K562 (cell line): ENCODE results near the gene NOP16. TPM values are rescaled to one million over a fixed set of nuclear protein-coding genes. Genes with fewer than 3 reads are reported as not detected.

Experiments
- ATAC-seq: fragments of 200-7000 bp; cut with Tn5 transposase; 3 replicates; pipeline ENCODE4 v1.9.1; 2020; ENCODE audit warnings: moderate library complexity
- BruUV-seq: library from RNA; stranded (reverse); fragments of 400-500 nt; replicated peaks from 2 replicates; lab custom pipeline; 2021; lab: Mats Ljungman, UMichigan
- CTCF ChIA-PET: fragments of 300-600 bp; formaldehyde crosslinking; extraction: SDS; loops from one replicate; lab custom pipeline; 2021; ENCODE audit warnings: low intra/inter-chr PET ratio; lab: Yijun Ruan, JAX
- POLR2A ChIA-PET: fragments of 300-600, 350-650 bp; sonication (Branson Sonifier 250); formaldehyde crosslinking; extraction: SDS; loops from one replicate; lab custom pipeline; 2021; ENCODE audit warnings: antibody characterized with exemption, inconsistent platforms; lab: Yijun Ruan, JAX
- DNase-seq, 4 experiments: peaks; one replicate each; pipeline versions ENCODE4 v3.0.0 to v3.0.0-alpha.2; 2011 to 2018; ENCODE audit warnings: low spot score in 3 of 4, mixed read lengths in 3 of 4; ENCODE audit errors: extremely low read depth in 1 of 4
- FAIRE-seq: peaks from 2 replicates; lab custom pipeline; 2011; peaks lifted over from hg19 to GRCh38; lab: Jason Lieb, UNC
- H2AFZ ChIP-seq: 2 replicates; pipeline ENCODE4 v1.6.0; 2011; ENCODE audit warnings: low read depth, low read length, control low read depth, inconsistent platforms
- H3K27ac ChIP-seq: fragments of 200-600 bp; 3 replicates; pipeline ENCODE4 v1.8.0; 2011; ENCODE audit warnings: low read depth, mild to moderate bottlenecking, control low read depth, inconsistent platforms, low read length, moderate library complexity, mixed read lengths; ENCODE audit errors: extremely low read depth
- H3K27me3 ChIP-seq, 2 experiments: fragments of 300-600 bp in 1 of 2; 2 replicates in 1 of 2; 3 replicates in 1 of 2; pipeline versions ENCODE4 v1.6.0 to v1.8.0; 2011; ENCODE audit warnings: inconsistent platforms in 2 of 2, low read length in 2 of 2, mild to moderate bottlenecking in 1 of 2, mixed read lengths in 1 of 2, moderate library complexity in 1 of 2; ENCODE audit not compliant: control insufficient read depth in 2 of 2, insufficient read depth in 2 of 2
- H3K36me3 ChIP-seq: fragments of 300-600 bp; 3 replicates; pipeline ENCODE4 v1.8.0; 2011; ENCODE audit warnings: mild to moderate bottlenecking, low read length, inconsistent platforms; ENCODE audit not compliant: control insufficient read depth, insufficient read depth
- H3K4me1 ChIP-seq, 2 experiments: fragments of 200-600 bp in 1 of 2; replicated peaks in 1 of 2; 2 replicates in 1 of 2; 3 replicates in 1 of 2; pipeline versions ENCODE4 v1.5.1 to v1.8.0; 2011; ENCODE audit warnings: inconsistent platforms in 2 of 2, low read length in 2 of 2, mild to moderate bottlenecking in 1 of 2, mixed read lengths in 1 of 2, moderate library complexity in 1 of 2; ENCODE audit not compliant: control insufficient read depth in 2 of 2, insufficient read depth in 2 of 2
- H3K4me2 ChIP-seq: 2 replicates; pipeline ENCODE4 v1.6.1; 2011; ENCODE audit warnings: low read length, control low read depth, inconsistent platforms, mixed read lengths; ENCODE audit not compliant: insufficient read depth
- H3K4me3 ChIP-seq: fragments of 200-600 bp; sonication (generic), shearing (Covaris generic); 2 replicates; pipeline ENCODE4 v1.5.1; 2016; ENCODE audit warnings: control low read depth, inconsistent platforms
- H3K79me2 ChIP-seq: fragments of 200-600 bp; 3 replicates; pipeline ENCODE4 v1.8.0; 2011; ENCODE audit warnings: low read length, inconsistent platforms; ENCODE audit not compliant: control insufficient read depth, insufficient read depth
- H3K9ac ChIP-seq, 2 experiments: 2 replicates each; pipeline versions ENCODE4 v1.6.0 to v1.6.1; 2011; ENCODE audit warnings: low read depth in 2 of 2, low read length in 2 of 2, control low read depth in 1 of 2, inconsistent platforms in 1 of 2, mild to moderate bottlenecking in 1 of 2, mixed read lengths in 1 of 2; ENCODE audit not compliant: insufficient read depth in 1 of 2
- H3K9me1 ChIP-seq: one replicate; pipeline ENCODE4 v1.6.0; 2011; ENCODE audit warnings: inconsistent platforms, mild to moderate bottlenecking, low read length, moderate library complexity; ENCODE audit not compliant: control insufficient read depth, insufficient read depth
- H3K9me3 ChIP-seq: replicated peaks from 2 replicates; pipeline ENCODE4 v1.5.1; 2011; ENCODE audit warnings: low read depth, low read length, inconsistent platforms; ENCODE audit not compliant: control insufficient read depth, insufficient read depth
- H4K20me1 ChIP-seq: replicated peaks from 2 replicates; pipeline ENCODE4 v1.6.1; 2011; ENCODE audit warnings: low read length, inconsistent platforms, mixed read lengths; ENCODE audit not compliant: control insufficient read depth, insufficient read depth
- MXI1 ChIP-seq: IDR thresholded peaks from 2 replicates; pipeline ENCODE4 v1.6.1; 2011; ENCODE audit warnings: low read depth, mild to moderate bottlenecking, improper control_type of control experiment, low read length
- POLR2AphosphoS2 ChIP-seq: IDR thresholded peaks from 2 replicates; pipeline ENCODE4 v1.6.1; 2012; ENCODE audit warnings: low read length, improper control_type of control experiment
- WGBS: fragments of 100-300 bp; shearing (Covaris generic); methylation state at CpG from one replicate; pipeline ENCODE4 v1.1.6; 2016; ENCODE audit warnings: low coverage, mixed read lengths; ENCODE audit not compliant: insufficient coverage; ENCODE audit errors: missing lambda C conversion rate; 5-methylcytosine and 5-hydroxymethylcytosine counted together
- in situ Hi-C: fragments of 300-500 bp; cut with MboI; formaldehyde crosslinking; loops from 4 replicates; pipeline ENCODE4 v1.15.0; 2018; ENCODE audit warnings: inconsistent platforms, mixed read lengths
- intact Hi-C: fragments of 100-400 bp; cut with micrococcal nuclease; formaldehyde crosslinking; loops from 2 replicates; pipeline ENCODE4 v1.14.2; 2022
- polyA plus RNA-seq, 8 experiments: library from polyadenylated mRNA; depleted of rRNA in 4 of 8; stranded (reverse) in 5 of 8; unstranded in 3 of 8; fragments of >200 nt; fragmentation: Nextera tagmentation in 2 of 8; fragmentation: Illumina TruSeq in 1 of 8; extraction: Ambion mirVana in 2 of 8; extraction: Trizol in 1 of 8; gene quantifications; 2 replicates each; pipeline versions ENCODE4 v1.2.1 to v1.2.3, GENCODE V29; 2011 to 2014; ENCODE audit warnings: inconsistent platforms in 1 of 8, missing spikeins in 1 of 8
- total RNA-seq, 7 experiments: library from RNA; depleted of rRNA in 6 of 7; stranded (reverse); fragments of >200 nt in 6 of 7; fragmentation: Illumina TruSeq in 2 of 7; extraction: Trizol in 2 of 7; gene quantifications; 2 replicates each; pipeline versions ENCODE4 v1.2.1 to v1.2.3, GENCODE V29; 2011 to 2021; ENCODE audit warnings: low replicate concordance in 1 of 7
- TF ChIP-seq, protein P1 (sequence below): sonication (generic); formaldehyde crosslinking; IDR thresholded peaks from 2 replicates; pipeline ENCODE4 v1.8.1; 2023; ENCODE audit warnings: mild to moderate bottlenecking, missing genetic modification reagents
- TF ChIP-seq, protein P2 (sequence below): sonication (generic); formaldehyde crosslinking; IDR thresholded peaks from 2 replicates; pipeline ENCODE4 v1.8.1; 2023; ENCODE audit warnings: missing genetic modification reagents, mild to moderate bottlenecking, borderline replicate concordance

The NOP16 gene
- total and polyA plus RNA-seq, 9 of the 15 experiments (the other 6 are each of a cell fraction or from before 2014, with no cell fraction given): 92.5 to 342 (median 148) TPM

- H3K4me2 ChIP-seq: no peak overlapping the region
- H3K79me2 ChIP-seq: peaks cover 29% of the 10 kb centered on the region
- WGBS: 97% methylated on average over 5 of the region's 5 CpGs
- in situ Hi-C loops: no loop called here
- no peaks in the 10 kb centered on the region for H3K27me3 ChIP-seq
- peaks cover 94% of the 10 kb centered on the region for H3K36me3 ChIP-seq
- H3K27ac ChIP-seq: no peak overlapping the region
- POLR2A ChIA-PET: interaction anchor here (1.2 to 2.2 kb wide), 3 partner anchors 9 to 11 kb away, joined by 4 to 23 read pairs (median 6); partner anchors contain the start of gene KIAA1191
- DNase-seq (no peak), FAIRE-seq (no peak), ATAC-seq (no peak)
- no peak overlapping the region for H2AFZ ChIP-seq
- TF ChIP-seq, protein P1, sequence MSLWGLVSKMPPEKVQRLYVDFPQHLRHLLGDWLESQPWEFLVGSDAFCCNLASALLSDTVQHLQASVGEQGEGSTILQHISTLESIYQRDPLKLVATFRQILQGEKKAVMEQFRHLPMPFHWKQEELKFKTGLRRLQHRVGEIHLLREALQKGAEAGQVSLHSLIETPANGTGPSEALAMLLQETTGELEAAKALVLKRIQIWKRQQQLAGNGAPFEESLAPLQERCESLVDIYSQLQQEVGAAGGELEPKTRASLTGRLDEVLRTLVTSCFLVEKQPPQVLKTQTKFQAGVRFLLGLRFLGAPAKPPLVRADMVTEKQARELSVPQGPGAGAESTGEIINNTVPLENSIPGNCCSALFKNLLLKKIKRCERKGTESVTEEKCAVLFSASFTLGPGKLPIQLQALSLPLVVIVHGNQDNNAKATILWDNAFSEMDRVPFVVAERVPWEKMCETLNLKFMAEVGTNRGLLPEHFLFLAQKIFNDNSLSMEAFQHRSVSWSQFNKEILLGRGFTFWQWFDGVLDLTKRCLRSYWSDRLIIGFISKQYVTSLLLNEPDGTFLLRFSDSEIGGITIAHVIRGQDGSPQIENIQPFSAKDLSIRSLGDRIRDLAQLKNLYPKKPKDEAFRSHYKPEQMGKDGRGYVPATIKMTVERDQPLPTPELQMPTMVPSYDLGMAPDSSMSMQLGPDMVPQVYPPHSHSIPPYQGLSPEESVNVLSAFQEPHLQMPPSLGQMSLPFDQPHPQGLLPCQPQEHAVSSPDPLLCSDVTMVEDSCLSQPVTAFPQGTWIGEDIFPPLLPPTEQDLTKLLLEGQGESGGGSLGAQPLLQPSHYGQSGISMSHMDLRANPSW (CRISPR knock-in tag): no peak
- TF ChIP-seq POLR2AphosphoS2 (no peak), MXI1 (no peak)
- TF ChIP-seq, protein P2, sequence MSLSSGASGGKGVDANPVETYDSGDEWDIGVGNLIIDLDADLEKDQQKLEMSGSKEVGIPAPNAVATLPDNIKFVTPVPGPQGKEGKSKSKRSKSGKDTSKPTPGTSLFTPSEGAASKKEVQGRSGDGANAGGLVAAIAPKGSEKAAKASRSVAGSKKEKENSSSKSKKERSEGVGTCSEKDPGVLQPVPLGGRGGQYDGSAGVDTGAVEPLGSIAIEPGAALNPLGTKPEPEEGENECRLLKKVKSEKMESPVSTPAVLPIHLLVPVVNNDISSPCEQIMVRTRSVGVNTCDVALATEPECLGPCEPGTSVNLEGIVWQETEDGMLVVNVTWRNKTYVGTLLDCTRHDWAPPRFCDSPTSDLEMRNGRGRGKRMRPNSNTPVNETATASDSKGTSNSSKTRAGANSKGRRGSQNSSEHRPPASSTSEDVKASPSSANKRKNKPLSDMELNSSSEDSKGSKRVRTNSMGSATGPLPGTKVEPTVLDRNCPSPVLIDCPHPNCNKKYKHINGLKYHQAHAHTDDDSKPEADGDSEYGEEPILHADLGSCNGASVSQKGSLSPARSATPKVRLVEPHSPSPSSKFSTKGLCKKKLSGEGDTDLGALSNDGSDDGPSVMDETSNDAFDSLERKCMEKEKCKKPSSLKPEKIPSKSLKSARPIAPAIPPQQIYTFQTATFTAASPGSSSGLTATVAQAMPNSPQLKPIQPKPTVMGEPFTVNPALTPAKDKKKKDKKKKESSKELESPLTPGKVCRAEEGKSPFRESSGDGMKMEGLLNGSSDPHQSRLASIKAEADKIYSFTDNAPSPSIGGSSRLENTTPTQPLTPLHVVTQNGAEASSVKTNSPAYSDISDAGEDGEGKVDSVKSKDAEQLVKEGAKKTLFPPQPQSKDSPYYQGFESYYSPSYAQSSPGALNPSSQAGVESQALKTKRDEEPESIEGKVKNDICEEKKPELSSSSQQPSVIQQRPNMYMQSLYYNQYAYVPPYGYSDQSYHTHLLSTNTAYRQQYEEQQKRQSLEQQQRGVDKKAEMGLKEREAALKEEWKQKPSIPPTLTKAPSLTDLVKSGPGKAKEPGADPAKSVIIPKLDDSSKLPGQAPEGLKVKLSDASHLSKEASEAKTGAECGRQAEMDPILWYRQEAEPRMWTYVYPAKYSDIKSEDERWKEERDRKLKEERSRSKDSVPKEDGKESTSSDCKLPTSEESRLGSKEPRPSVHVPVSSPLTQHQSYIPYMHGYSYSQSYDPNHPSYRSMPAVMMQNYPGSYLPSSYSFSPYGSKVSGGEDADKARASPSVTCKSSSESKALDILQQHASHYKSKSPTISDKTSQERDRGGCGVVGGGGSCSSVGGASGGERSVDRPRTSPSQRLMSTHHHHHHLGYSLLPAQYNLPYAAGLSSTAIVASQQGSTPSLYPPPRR (CRISPR knock-in tag): no peak
- CTCF ChIA-PET: no interaction called here
- H3K4me3 ChIP-seq: no peak overlapping the region
- H4K20me1 ChIP-seq: peaks cover 3% of the 10 kb centered on the region; the same call in 1 of the 2 replicates
- intact Hi-C loops: no loop called here
- H3K9me1 ChIP-seq: peaks cover 3% of the 10 kb centered on the region
- H3K4me1 ChIP-seq: no peaks in the 10 kb centered on the region
- no TSS peak for BruUV-seq
- no peaks in the 10 kb centered on the region for H3K9me3 ChIP-seq
- H3K9ac ChIP-seq: no peak overlapping the region
These were observed 36.1 kb downstream of the NOP16 start for GRCh38 chr5:176352116-176352878.
